H1 (cell line): ENCODE measurements around the gene TSEN2. TPM values are rescaled to one million over a fixed set of nuclear protein-coding genes. Genes with fewer than 3 reads are reported as not detected.

ENCODE experiments used
- ATF2 ChIP-seq: IDR thresholded peaks from 2 replicates; pipeline ENCODE4 v1.6.1; 2012; ENCODE audit warnings: low read length, inconsistent platforms
- CBX8 ChIP-seq: fragments of 300-800, 300-1000 bp; sonication (generic); IDR thresholded peaks from 2 replicates; pipeline ENCODE4 v1.7.1; 2016; ENCODE audit warnings: low read depth, low read length, borderline replicate concordance
- CHD2 ChIP-seq: IDR thresholded peaks from 2 replicates; pipeline ENCODE4 v1.6.1; 2012; ENCODE audit warnings: low read length, improper control_type of control experiment
- NRF1 ChIP-seq: IDR thresholded peaks from 2 replicates; pipeline ENCODE4 v1.6.1; 2011; ENCODE audit warnings: mild to moderate bottlenecking, low read depth, low read length, improper control_type of control experiment
- SIN3A ChIP-seq, 2 experiments: IDR thresholded peaks in 1 of 2; conservative IDR thresholded peaks in 1 of 2; 2 replicates each; pipeline ENCODE4 v1.6.1; 2011 to 2012; ENCODE audit warnings: low read length in 2 of 2, improper control_type of control experiment in 1 of 2, low read depth in 1 of 2, mild to moderate bottlenecking in 1 of 2
- TAF7 ChIP-seq: optimal IDR thresholded peaks from 2 replicates; pipeline ENCODE3; 2011; ENCODE audit warnings: low read depth, mild to moderate bottlenecking, inconsistent platforms, low read length, moderate library complexity, borderline replicate concordance
- polyA plus RNA-seq, 7 experiments: library from polyadenylated mRNA; depleted of rRNA in 3 of 7; stranded (reverse) in 5 of 7; unstranded in 2 of 7; fragments of >200 nt in 5 of 7; fragments of 200-250 nt in 2 of 7; gene quantifications; 1 replicate in 5 of 7; 2 replicates in 1 of 7; 4 replicates in 1 of 7; pipeline versions ENCODE4 v1.2.1 to v1.2.3, GENCODE V29; 2011 to 2013; ENCODE audit warnings: missing spikeins in 2 of 7, mixed read lengths in 2 of 7
- total RNA-seq: library from RNA; stranded (reverse); fragmentation: NEBNext Ultra II Directional; extraction: Animal tissue kit (Norgen Biotek cat#: 25700); gene quantifications from 2 replicates; pipeline ENCODE4 v1.2.1, GENCODE V29; 2021

TSEN2 gene
- total and polyA plus RNA-seq, 2 of the 8 experiments (the other 6 are each of a cell fraction or from before 2014, with no cell fraction given), result 16.1 to 22.4 TPM

GRCh38 chr3:12513694-12514446 lies 29.6 kb downstream of the TSEN2 start (continued):
- TF ChIP-seq TAF7 (no peak), CBX8 (no peak), ATF2 (no peak), NRF1 (no peak), CHD2 (no peak), SIN3A (conservative IDR thresholded peaks at IDR 0.05 in 1 of 2, IDR thresholded peaks at IDR 0.05 in 1 of 2; ENCODE audit: low read depth in 1 of 2, low read length in 2 of 2) (no peak)
